Mucosa of descending colon (tissue), 3 donors: Measurements from ENCODE around the gene NUDCD2. TPM values are rescaled to one million over a fixed set of nuclear protein-coding genes. Genes with fewer than 3 reads are reported as not detected.

ENCODE experiments used
- ATAC-seq: fragments of 200-7000 bp; cut with Tn5 transposase; one replicate; pipeline ENCODE4 v1.9.1; 2020; ENCODE audit warnings: mild to moderate bottlenecking, moderate library complexity
- DNase-seq, 3 donors: peaks; one replicate each; pipeline ENCODE4 v3.0.0-alpha.2; 2020
- H3K36me3 ChIP-seq: fragments of 200-600 bp; one replicate; pipeline ENCODE4 v1.8.0; 2021; ENCODE audit warnings: low read depth, mild to moderate bottlenecking
- H3K4me1 ChIP-seq: fragments of 200-600 bp; one replicate; pipeline ENCODE4 v1.8.0; 2021; ENCODE audit warnings: low read depth, mild to moderate bottlenecking
- H3K4me3 ChIP-seq: fragments of 200-600 bp; one replicate; pipeline ENCODE4 v1.8.0; 2021; ENCODE audit warnings: mild to moderate bottlenecking
- H3K9me3 ChIP-seq: fragments of 200-600 bp; one replicate; pipeline ENCODE4 v1.8.0; 2021; ENCODE audit warnings: mild to moderate bottlenecking
- intact Hi-C, 2 donors: fragments of 100-400 bp; cut with DNase I in 1 of 2; cut with micrococcal nuclease in 1 of 2; formaldehyde crosslinking; loops; one replicate each; pipeline versions ENCODE4 v1.11.0 to v1.11.1; 2022; cut with DNase I, micrococcal nuclease
- total RNA-seq, 3 donors: library from RNA; stranded (reverse); fragmentation: NEBNext Ultra II Directional in 2 of 3; extraction: Animal tissue kit (Norgen Biotek cat#: 25700) in 2 of 3; gene quantifications; one replicate each; pipeline versions ENCODE4 v1.2.1 to v1.2.4, GENCODE V29; 2021 to 2023
- TF ChIP-seq, protein P1 (sequence below): fragments of 200-600 bp; IDR thresholded peaks from one replicate; pipeline ENCODE4 v1.8.0; 2022; ENCODE audit warnings: antibody characterized with exemption, mild to moderate bottlenecking
- donor health status: DM: no; HTN: no; CAD: no; lungs with moderate emphysema.
- donor health status: DM: no; HTN: no; CAD: no.
- donor health status: DM: no; HTN: yes; CAD: no.

Gene NUDCD2
- total RNA-seq, 3 donors from 2014 or later: 17.5 to 24.1 (median 21.7) TPM

- Histone ChIP-seq H3K9me3 (no peaks in the 10 kb centered on the region), H3K4me1 (no peaks in the 10 kb centered on the region), H3K36me3 (no peaks in the 10 kb centered on the region), H3K4me3 (no peak overlapping the region)
- DNase-seq: no peak
- ATAC-seq: no peak
- intact Hi-C loops: no loop called here
- TF ChIP-seq, protein P1, sequence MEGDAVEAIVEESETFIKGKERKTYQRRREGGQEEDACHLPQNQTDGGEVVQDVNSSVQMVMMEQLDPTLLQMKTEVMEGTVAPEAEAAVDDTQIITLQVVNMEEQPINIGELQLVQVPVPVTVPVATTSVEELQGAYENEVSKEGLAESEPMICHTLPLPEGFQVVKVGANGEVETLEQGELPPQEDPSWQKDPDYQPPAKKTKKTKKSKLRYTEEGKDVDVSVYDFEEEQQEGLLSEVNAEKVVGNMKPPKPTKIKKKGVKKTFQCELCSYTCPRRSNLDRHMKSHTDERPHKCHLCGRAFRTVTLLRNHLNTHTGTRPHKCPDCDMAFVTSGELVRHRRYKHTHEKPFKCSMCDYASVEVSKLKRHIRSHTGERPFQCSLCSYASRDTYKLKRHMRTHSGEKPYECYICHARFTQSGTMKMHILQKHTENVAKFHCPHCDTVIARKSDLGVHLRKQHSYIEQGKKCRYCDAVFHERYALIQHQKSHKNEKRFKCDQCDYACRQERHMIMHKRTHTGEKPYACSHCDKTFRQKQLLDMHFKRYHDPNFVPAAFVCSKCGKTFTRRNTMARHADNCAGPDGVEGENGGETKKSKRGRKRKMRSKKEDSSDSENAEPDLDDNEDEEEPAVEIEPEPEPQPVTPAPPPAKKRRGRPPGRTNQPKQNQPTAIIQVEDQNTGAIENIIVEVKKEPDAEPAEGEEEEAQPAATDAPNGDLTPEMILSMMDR: no peak
Observed at GRCh38 chr5:163498886-163499285, 39.0 kb upstream of the NUDCD2 start.

DNA sequence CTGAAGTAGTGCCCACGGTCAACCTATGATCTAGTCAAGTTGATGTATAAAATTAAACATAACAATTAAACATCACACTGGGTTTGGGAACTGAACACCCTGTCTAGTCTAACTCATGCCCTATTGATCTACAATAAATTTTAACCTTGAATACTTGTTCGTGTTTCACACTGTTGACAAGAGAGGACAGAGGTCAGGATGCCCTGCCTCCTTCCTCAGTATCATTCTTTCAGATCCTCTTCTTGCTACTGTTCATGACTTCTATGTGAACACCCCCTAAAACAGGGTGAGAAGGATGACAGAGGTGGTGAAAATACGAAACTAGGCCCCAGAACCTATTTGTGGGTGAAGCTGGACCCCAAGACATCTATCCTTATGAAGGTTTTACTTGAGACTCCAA, 37.4 kb upstream of the NUDCD2 start:
- Histone ChIP-seq H3K9me3 (no peaks in the 10 kb centered on the region), H3K4me1 (no peaks in the 10 kb centered on the region), H3K4me3 (no peak overlapping the region), H3K36me3 (no peaks in the 10 kb centered on the region)
- TF ChIP-seq, protein P1: no peak
- ATAC-seq (no peak), DNase-seq (no peak)
- intact Hi-C loops: no loop called here

- Histone ChIP-seq H3K4me3 (no peak overlapping the region), H3K4me1 (no peaks in the 10 kb centered on the region), H3K36me3 (no peaks in the 10 kb centered on the region), H3K9me3 (no peaks in the 10 kb centered on the region)
- no peak for DNase-seq
- TF ChIP-seq, protein P1: no peak
- intact Hi-C loops: no loop called here
- no peak for ATAC-seq
Observed at GRCh38 chr5:163496286-163496685, 36.4 kb upstream of the NUDCD2 start.

- ATAC-seq (no peak), DNase-seq (no peak)
- intact Hi-C loops: no loop called here
Observed at GRCh38 chr5:163489745-163490075, 29.8 kb upstream of the NUDCD2 start.

DNA sequence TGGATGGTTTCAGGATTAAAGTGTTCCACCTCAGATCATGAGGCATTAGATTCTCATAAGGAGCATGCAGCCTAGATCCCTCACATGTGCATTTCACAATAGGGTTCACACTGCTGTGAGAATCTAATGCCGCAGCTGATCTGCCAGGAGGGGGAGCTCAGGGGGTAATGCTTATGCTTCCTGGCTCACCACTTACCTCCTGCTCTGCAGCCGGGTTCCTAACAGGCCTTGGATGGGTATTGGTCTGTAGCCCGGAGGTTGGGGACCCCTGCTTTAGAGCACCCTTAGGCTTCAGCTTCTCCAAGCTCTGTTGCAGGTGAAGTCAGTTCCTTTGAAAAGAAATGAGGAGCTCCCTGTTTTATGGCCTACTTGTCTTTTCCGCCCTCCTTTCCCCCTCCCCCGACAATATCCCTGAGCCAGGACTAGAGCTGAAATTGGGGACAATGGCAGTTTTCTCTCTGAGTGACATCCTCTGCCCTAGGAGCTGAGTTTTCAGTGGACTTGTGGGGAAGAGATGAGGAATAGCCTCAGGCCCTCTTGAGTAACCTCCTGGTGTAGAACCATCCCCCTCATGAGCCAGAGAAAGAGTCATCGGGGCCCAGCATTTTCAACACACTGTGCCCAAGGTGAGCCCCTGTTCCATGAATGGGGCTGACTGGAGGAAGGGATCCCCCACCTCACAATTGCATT, 29.3 kb upstream of the NUDCD2 start:
- Histone ChIP-seq H3K9me3 (no peaks in the 10 kb centered on the region), H3K36me3 (no peaks in the 10 kb centered on the region), H3K4me3 (no peak overlapping the region), H3K4me1 (no peaks in the 10 kb centered on the region)
- TF ChIP-seq, protein P1: no peak
- ATAC-seq (peak; percentile 29), DNase-seq (peak in 1 of 3 donors; percentile 32)
- intact Hi-C loops: no loop called here

More at GRCh38 chr5:163489745-163490075, 29.8 kb upstream of the NUDCD2 start:
- H3K4me3 ChIP-seq: no peak overlapping the region
- TF ChIP-seq, protein P1: no peak
- H3K4me1 ChIP-seq: no peaks in the 10 kb centered on the region
- H3K9me3 ChIP-seq: no peaks in the 10 kb centered on the region
- H3K36me3 ChIP-seq: no peaks in the 10 kb centered on the region

DNA sequence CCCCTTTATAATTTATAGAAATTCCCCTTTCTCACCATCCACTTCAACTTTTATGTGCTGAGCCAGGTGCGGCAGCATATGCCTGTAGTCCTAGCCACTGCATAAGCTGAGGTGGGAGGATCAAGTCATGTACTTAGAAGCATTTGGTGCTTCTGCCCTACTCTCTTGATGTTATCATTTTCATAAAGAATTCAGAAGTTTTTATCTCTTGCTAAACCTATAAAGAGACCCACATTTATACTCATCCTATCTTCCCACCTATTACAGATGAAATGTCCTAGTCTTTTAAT, 19.0 kb upstream of the NUDCD2 start:
- H3K36me3 ChIP-seq: no peaks in the 10 kb centered on the region
- TF ChIP-seq, protein P1: no peak
- H3K9me3 ChIP-seq: no peaks in the 10 kb centered on the region
- no peaks in the 10 kb centered on the region for H3K4me1 ChIP-seq
- no peak overlapping the region for H3K4me3 ChIP-seq
- intact Hi-C loops: no loop called here
- no peak for DNase-seq
- no peak for ATAC-seq
